Measurements from ENCODE around the gene MBLAC1. TPM values are rescaled to one million over a fixed set of nuclear protein-coding genes. Genes with fewer than 3 reads are reported as not detected.
A peak's percentile ranks its signal among the peaks of the same experiment; 100 is the strongest.

The MBLAC1 gene
- total RNA-seq, 4 donors from 2014 or later: 3.0 to 12.5 (median 6.1) TPM

- no peak overlapping the region for H3K27ac ChIP-seq
- 92 to 95% methylated on average over 7 of the region's 7 CpGs for WGBS, 2 donors
- H3K27me3 ChIP-seq: no peaks in the 10 kb centered on the region
- peaks cover 16 to 25% of the 10 kb centered on the region in 2 donors for H3K36me3 ChIP-seq
- intact Hi-C loops (cut with DNase I): no loop called here
- H3K4me3 ChIP-seq (replicated peaks in 1 of 3): no peak overlapping the region
- DNase-seq: no peak
- peaks cover under 1 to 5% of the 10 kb centered on the region in 2 donors for H3K4me1 ChIP-seq
- TF ChIP-seq CTCF (IDR thresholded peaks at IDR 0.05) (no peak), POLR2A (IDR thresholded peaks at IDR 0.05) (no peak)
- no peaks in the 10 kb centered on the region for H3K9me3 ChIP-seq
Measured at GRCh38 chr7:100115026-100115425, 11.7 kb upstream of the MBLAC1 start.

- DNase-seq: no peak
- Histone ChIP-seq H3K27me3 (no peaks in the 10 kb centered on the region), H3K4me3 (replicated peaks in 1 of 3) (peak overlapping the region; percentile 30 to 85 (median 77)), H3K9me3 (no peaks in the 10 kb centered on the region), H3K27ac (peak overlapping the region in 2 of 3 donors; percentile 81 to 96), H3K36me3 (no peaks in the 10 kb centered on the region), H3K4me1 (peaks cover 7 to 12% of the 10 kb centered on the region in 2 donors)
- WGBS, 2 donors: 26% methylated on average over 15 to 18 of the region's 18 CpGs
- intact Hi-C loops (cut with DNase I): no loop called here
- TF ChIP-seq POLR2A (IDR thresholded peaks at IDR 0.05) (no peak), CTCF (IDR thresholded peaks at IDR 0.05) (no peak)
Measured at GRCh38 chr7:100118388-100119071, 8.2 kb upstream of the MBLAC1 start.

- H3K4me1 ChIP-seq: peaks cover 7 to 12% of the 10 kb centered on the region in 2 donors
- TF ChIP-seq POLR2A (IDR thresholded peaks at IDR 0.05) (peak; percentile 38 to 74), CTCF (IDR thresholded peaks at IDR 0.05) (peak in 2 of 6 experiments; percentile 6 to 28)
- 1% methylated on average over 21 to 49 of the region's 49 CpGs for WGBS, 2 donors
- intact Hi-C loops (cut with DNase I): no loop called here
- H3K27me3 ChIP-seq: no peaks in the 10 kb centered on the region
- peak within 1 kb of the TSS; percentile 64 to 96 (median 81) for H3K27ac ChIP-seq
- no peaks in the 10 kb centered on the region for H3K9me3 ChIP-seq
- H3K36me3 ChIP-seq: no peaks in the 10 kb centered on the region
- DNase-seq: peak; percentile 94 to 97
- H3K4me3 ChIP-seq (replicated peaks in 1 of 3): peak within 1 kb of the TSS; percentile 40 to 85 (median 77)
Measured at GRCh38 chr7:100119072-100119969, 7.4 kb upstream of the MBLAC1 start, which contains the start of the genes CNPY4 and TAF6. Gene CNPY4 (plus strand): TSS chr7:100119634. CDS start chr7:100119745, 111 bp downstream. Gene TAF6 (minus strand): TSS chr7:100119358. CDS start chr7:100114209, 5,149 bp downstream.

GRCh38 chr7:100119970-100120732 is 6.6 kb upstream of the MBLAC1 start:
- H3K36me3 ChIP-seq: no peaks in the 10 kb centered on the region
- H3K4me3 ChIP-seq (replicated peaks in 1 of 3): peak overlapping the region; percentile 27 to 85 (median 40)
- no peaks in the 10 kb centered on the region for H3K9me3 ChIP-seq
- WGBS, 2 donors: 26 to 36% methylated on average over 12 to 16 of the region's 19 CpGs
- peak overlapping the region in 2 of 3 donors; percentile 81 to 96 for H3K27ac ChIP-seq
- TF ChIP-seq POLR2A (IDR thresholded peaks at IDR 0.05) (no peak), CTCF (IDR thresholded peaks at IDR 0.05) (no peak)
- intact Hi-C loops (cut with DNase I): no loop called here
- peaks cover 7 to 13% of the 10 kb centered on the region in 2 donors for H3K4me1 ChIP-seq
- no peaks in the 10 kb centered on the region for H3K27me3 ChIP-seq
- DNase-seq: peak; percentile 50 to 52
